ENCODE measurements around the gene TSHZ2. TPM values are rescaled to one million over a fixed set of nuclear protein-coding genes. Genes with fewer than 3 reads are reported as not detected.

TSHZ2 gene
- total RNA-seq, 1 donor from 2014 or later = 1.2 TPM

DNA sequence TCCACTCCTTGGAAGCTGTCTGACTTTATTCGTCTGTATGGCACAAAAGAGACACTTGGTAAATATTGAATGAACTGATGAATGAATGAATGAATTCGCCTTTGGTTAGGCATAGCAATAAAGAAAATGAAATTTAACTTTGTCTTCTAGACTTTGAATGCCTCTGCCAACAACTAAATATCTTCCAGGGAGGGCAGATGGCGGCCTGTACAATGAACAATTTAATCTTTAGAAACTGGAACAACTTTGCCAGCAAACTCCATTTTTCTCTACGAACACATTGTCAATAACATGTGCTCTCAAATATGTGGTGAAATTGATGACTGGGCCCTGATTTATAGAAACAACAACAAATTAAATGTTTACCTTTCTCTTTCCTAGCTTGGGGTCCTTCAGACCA, 480.9 kb downstream of the TSHZ2 start:
- H3K4me3 Mint-ChIP-seq (ENCODE audit: unreplicated experiment) = no peak overlapping the region
- no peaks in the 10 kb centered on the region for H3K4me1 Mint-ChIP-seq (ENCODE audit: low read depth, unreplicated experiment)
- peaks cover 15% of the 10 kb centered on the region for H3K9me3 Mint-ChIP-seq (ENCODE audit: unreplicated experiment)
- DNase-seq (ENCODE audit: low read depth) = no peak
- TF ChIP-seq, protein P1, sequence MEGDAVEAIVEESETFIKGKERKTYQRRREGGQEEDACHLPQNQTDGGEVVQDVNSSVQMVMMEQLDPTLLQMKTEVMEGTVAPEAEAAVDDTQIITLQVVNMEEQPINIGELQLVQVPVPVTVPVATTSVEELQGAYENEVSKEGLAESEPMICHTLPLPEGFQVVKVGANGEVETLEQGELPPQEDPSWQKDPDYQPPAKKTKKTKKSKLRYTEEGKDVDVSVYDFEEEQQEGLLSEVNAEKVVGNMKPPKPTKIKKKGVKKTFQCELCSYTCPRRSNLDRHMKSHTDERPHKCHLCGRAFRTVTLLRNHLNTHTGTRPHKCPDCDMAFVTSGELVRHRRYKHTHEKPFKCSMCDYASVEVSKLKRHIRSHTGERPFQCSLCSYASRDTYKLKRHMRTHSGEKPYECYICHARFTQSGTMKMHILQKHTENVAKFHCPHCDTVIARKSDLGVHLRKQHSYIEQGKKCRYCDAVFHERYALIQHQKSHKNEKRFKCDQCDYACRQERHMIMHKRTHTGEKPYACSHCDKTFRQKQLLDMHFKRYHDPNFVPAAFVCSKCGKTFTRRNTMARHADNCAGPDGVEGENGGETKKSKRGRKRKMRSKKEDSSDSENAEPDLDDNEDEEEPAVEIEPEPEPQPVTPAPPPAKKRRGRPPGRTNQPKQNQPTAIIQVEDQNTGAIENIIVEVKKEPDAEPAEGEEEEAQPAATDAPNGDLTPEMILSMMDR (IDR thresholded peaks at IDR 0.05; ENCODE audit: insufficient read depth, low read depth, low read length) = no peak
- TF ChIP-seq EZH2 (IDR thresholded peaks at IDR 0.05; ENCODE audit: insufficient read depth, low read length) = no peak
- Histone ChIP-seq H3K9ac (ENCODE audit: low read length) (no peak overlapping the region), H3K79me2 (ENCODE audit: insufficient read depth, low read length) (no peaks in the 10 kb centered on the region), H3K27ac (ENCODE audit: low read depth, low read length) (no peak overlapping the region), H3K9me3 (ENCODE audit: insufficient read depth, low read depth, low read length) (no peaks in the 10 kb centered on the region), H3K36me3 (ENCODE audit: insufficient read depth, low read length) (no peaks in the 10 kb centered on the region), H3K4me1 (ENCODE audit: insufficient read depth, low read length) (no peaks in the 10 kb centered on the region), H3K4me3 (ENCODE audit: insufficient read depth, low read depth, low read length) (no peak overlapping the region), H4K20me1 (ENCODE audit: insufficient read depth, low read length) (no peaks in the 10 kb centered on the region), H3K4me2 (ENCODE audit: low read length) (no peak overlapping the region), H3K27me3 (ENCODE audit: insufficient read depth, low read length) (no peaks in the 10 kb centered on the region), H2AFZ (ENCODE audit: low read depth, low read length) (no peak overlapping the region)
- no peak for FAIRE-seq
- H3K27me3 Mint-ChIP-seq (ENCODE audit: low read depth, unreplicated experiment) = peaks cover under 1% of the 10 kb centered on the region
- no peaks in the 10 kb centered on the region for H3K36me3 Mint-ChIP-seq (ENCODE audit: low read depth, unreplicated experiment)
- no peak overlapping the region for H3K27ac Mint-ChIP-seq (ENCODE audit: unreplicated experiment)

DNA sequence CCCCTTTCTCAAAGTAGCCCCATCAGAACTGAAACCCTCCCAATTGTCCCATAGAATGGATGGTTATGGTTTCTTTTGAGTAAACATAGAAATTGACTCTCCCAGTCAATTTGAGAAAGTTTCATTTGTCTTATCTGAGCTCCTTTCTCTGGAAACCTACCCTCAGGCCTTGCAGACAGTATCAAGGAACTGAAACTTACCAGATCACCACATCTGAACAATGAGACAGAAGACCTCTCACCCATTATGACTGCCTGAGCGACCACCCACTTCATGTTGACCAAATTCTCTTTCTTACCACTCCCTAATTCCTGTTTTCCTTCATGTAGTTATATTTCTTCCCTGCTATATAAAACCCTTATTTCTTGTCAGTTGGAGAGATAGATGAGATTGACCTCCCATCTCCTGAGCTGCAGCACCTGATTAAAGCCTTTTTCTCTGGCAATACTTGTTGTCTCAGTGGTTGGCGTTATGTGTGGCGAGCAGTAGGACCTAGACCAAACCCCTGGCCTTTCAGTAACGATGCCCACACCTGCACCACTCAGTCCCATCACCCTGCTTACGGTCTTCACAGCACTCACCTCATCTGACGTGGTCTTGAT, 482.6 kb downstream of the TSHZ2 start:
- H3K4me1 Mint-ChIP-seq (ENCODE audit: low read depth, unreplicated experiment) = no peaks in the 10 kb centered on the region
- Histone ChIP-seq H3K4me2 (ENCODE audit: low read length) (no peak overlapping the region), H3K27ac (ENCODE audit: low read depth, low read length) (no peak overlapping the region), H3K4me1 (ENCODE audit: insufficient read depth, low read length) (no peaks in the 10 kb centered on the region), H3K27me3 (ENCODE audit: insufficient read depth, low read length) (no peaks in the 10 kb centered on the region), H3K79me2 (ENCODE audit: insufficient read depth, low read length) (no peaks in the 10 kb centered on the region), H3K9me3 (ENCODE audit: insufficient read depth, low read depth, low read length) (no peaks in the 10 kb centered on the region), H2AFZ (ENCODE audit: low read depth, low read length) (no peak overlapping the region), H3K4me3 (ENCODE audit: insufficient read depth, low read depth, low read length) (no peak overlapping the region), H3K9ac (ENCODE audit: low read length) (no peak overlapping the region), H3K36me3 (ENCODE audit: insufficient read depth, low read length) (no peaks in the 10 kb centered on the region), H4K20me1 (ENCODE audit: insufficient read depth, low read length) (no peaks in the 10 kb centered on the region)
- no peaks in the 10 kb centered on the region for H3K27me3 Mint-ChIP-seq (ENCODE audit: low read depth, unreplicated experiment)
- no peaks in the 10 kb centered on the region for H3K36me3 Mint-ChIP-seq (ENCODE audit: low read depth, unreplicated experiment)
- no peak for FAIRE-seq
- no peak for DNase-seq (ENCODE audit: low read depth)
- H3K27ac Mint-ChIP-seq (ENCODE audit: unreplicated experiment) = no peak overlapping the region
- H3K4me3 Mint-ChIP-seq (ENCODE audit: unreplicated experiment) = no peak overlapping the region
- TF ChIP-seq, protein P1 (IDR thresholded peaks at IDR 0.05; ENCODE audit: insufficient read depth, low read depth, low read length) = no peak
- no peak for TF ChIP-seq EZH2 (IDR thresholded peaks at IDR 0.05; ENCODE audit: insufficient read depth, low read length)
- H3K9me3 Mint-ChIP-seq (ENCODE audit: unreplicated experiment) = peaks cover 12% of the 10 kb centered on the region

Measured in astrocyte (in vitro differentiated cells and primary cell).